Lung (tissue), 12 donors: ENCODE results near the gene PLD5. TPM values are rescaled to one million over a fixed set of nuclear protein-coding genes. Genes with fewer than 3 reads are reported as not detected.
"Not testable (repeated sequence)": the region's sequence is repeated elsewhere in the genome, so short reads cannot be mapped to it uniquely, and the experiment has no call there.

Experiments
- ATAC-seq: fragments of 200-7000 bp; cut with Tn5 transposase; one replicate; pipeline ENCODE4 v1.9.1; 2020; ENCODE audit warnings: moderate number of reproducible peaks; ENCODE audit not compliant: insufficient read depth, low FRiP score
- DNase-seq, 3 donors: peaks; one replicate each; pipeline ENCODE4 v3.0.0-alpha.2; 2013 to 2017
- H3K27ac ChIP-seq, 2 donors: one replicate each; pipeline ENCODE4 v1.5.1; 2013; ENCODE audit warnings: mild to moderate bottlenecking in 2 of 2, moderate library complexity in 2 of 2, control low read depth in 1 of 2, inconsistent platforms in 1 of 2, low read depth in 1 of 2, low read length in 1 of 2
- H3K27me3 ChIP-seq, 3 donors: one replicate each; pipeline ENCODE4 v1.5.1; 2013; ENCODE audit warnings: low read length in 2 of 3; ENCODE audit not compliant: control insufficient read depth in 3 of 3, insufficient read depth in 3 of 3
- H3K36me3 ChIP-seq, 4 donors: one replicate each; pipeline ENCODE4 v1.5.1; 2013; ENCODE audit warnings: low read length in 4 of 4, mild to moderate bottlenecking in 1 of 4, moderate library complexity in 1 of 4; ENCODE audit not compliant: control insufficient read depth in 4 of 4, insufficient read depth in 4 of 4
- H3K4me1 ChIP-seq, 5 donors: one replicate each; pipeline ENCODE4 v1.5.1; 2013; ENCODE audit warnings: low read length in 5 of 5, mild to moderate bottlenecking in 2 of 5, moderate library complexity in 1 of 5; ENCODE audit not compliant: control insufficient read depth in 5 of 5, insufficient read depth in 5 of 5
- H3K4me3 ChIP-seq: one replicate; pipeline ENCODE4 v1.5.1; 2013; ENCODE audit warnings: mild to moderate bottlenecking, control low read depth, moderate library complexity
- H3K9ac ChIP-seq, 2 donors: one replicate each; pipeline ENCODE4 v1.5.1; 2013; ENCODE audit warnings: low read length in 2 of 2, control low read depth in 1 of 2; ENCODE audit not compliant: insufficient read depth in 1 of 2
- H3K9me3 ChIP-seq, 4 donors: one replicate each; pipeline ENCODE4 v1.5.1; 2013; ENCODE audit warnings: low read length in 3 of 4, mild to moderate bottlenecking in 1 of 4, moderate library complexity in 1 of 4; ENCODE audit not compliant: control insufficient read depth in 4 of 4, insufficient read depth in 3 of 4
- CTCF ChIP-seq: IDR thresholded peaks from 2 replicates; pipeline ENCODE4 v1.5.1; 2012; ENCODE audit warnings: mild to moderate bottlenecking; ENCODE audit errors: control extremely low read depth, extremely low read depth
- WGBS, 2 donors: extraction: QIAGEN DNeasy Blood & Tissue Kit; methylation state at CpG; one replicate each; pipeline ENCODE4 v1.1.7; 2013; 5-methylcytosine and 5-hydroxymethylcytosine counted together
- polyA plus RNA-seq, 2 donors: library from polyadenylated mRNA; stranded (reverse); fragments of 200-250 nt; gene quantifications; one replicate each; pipeline ENCODE4 v1.2.1, GENCODE V29; 2013
- total RNA-seq, 2 donors: library from RNA; depleted of rRNA in 1 of 2; stranded (reverse); fragments of >200 nt in 1 of 2; gene quantifications; one replicate each; pipeline ENCODE4 v1.2.1, GENCODE V29; 2014 to 2021
- donor health status: control.
- donor health status: control.
- donor health status: Bipolar disorder and iron deficiency.
- donor health status: healthy.
- donor health status: DM: yes; HTN: yes; CAD: no.

PLD5 gene
- total and polyA plus RNA-seq, 4 donors, result 0.09 to 0.43 (median 0.28) TPM

GRCh38 chr1:242228991-242229390, 295.5 kb downstream of the PLD5 start:
- no peak overlapping the region for H3K27ac ChIP-seq

GRCh38 chr1:242225767-242226573, 298.5 kb downstream of the PLD5 start:
- no peaks in the 10 kb centered on the region for H3K36me3 ChIP-seq
- no peak for TF ChIP-seq CTCF
- no peak overlapping the region for H3K9ac ChIP-seq
- H3K4me1 ChIP-seq, result no peaks in the 10 kb centered on the region
- no peak overlapping the region for H3K27ac ChIP-seq
- WGBS, 2 donors, result 90 to 92% methylated on average over 9 of the region's 9 CpGs
- no peaks in the 10 kb centered on the region for H3K27me3 ChIP-seq
- ATAC-seq (no peak), DNase-seq (peak in 2 of 3 donors; percentile 26 to 31)
- H3K4me3 ChIP-seq, result no peak overlapping the region
- H3K9me3 ChIP-seq, result no peaks in the 10 kb centered on the region

More at GRCh38 chr1:242228991-242229390, 295.5 kb downstream of the PLD5 start:
- Histone ChIP-seq H3K36me3 (no peaks in the 10 kb centered on the region), H3K9me3 (no peaks in the 10 kb centered on the region), H3K4me3 (no peak overlapping the region), H3K9ac (no peak overlapping the region), H3K4me1 (no peaks in the 10 kb centered on the region), H3K27me3 (no peaks in the 10 kb centered on the region)
- no peak for TF ChIP-seq CTCF
- DNase-seq (no peak), ATAC-seq (no peak)
- WGBS, 2 donors, result 86 to 89% methylated on average over 3 of the region's 3 CpGs

DNA sequence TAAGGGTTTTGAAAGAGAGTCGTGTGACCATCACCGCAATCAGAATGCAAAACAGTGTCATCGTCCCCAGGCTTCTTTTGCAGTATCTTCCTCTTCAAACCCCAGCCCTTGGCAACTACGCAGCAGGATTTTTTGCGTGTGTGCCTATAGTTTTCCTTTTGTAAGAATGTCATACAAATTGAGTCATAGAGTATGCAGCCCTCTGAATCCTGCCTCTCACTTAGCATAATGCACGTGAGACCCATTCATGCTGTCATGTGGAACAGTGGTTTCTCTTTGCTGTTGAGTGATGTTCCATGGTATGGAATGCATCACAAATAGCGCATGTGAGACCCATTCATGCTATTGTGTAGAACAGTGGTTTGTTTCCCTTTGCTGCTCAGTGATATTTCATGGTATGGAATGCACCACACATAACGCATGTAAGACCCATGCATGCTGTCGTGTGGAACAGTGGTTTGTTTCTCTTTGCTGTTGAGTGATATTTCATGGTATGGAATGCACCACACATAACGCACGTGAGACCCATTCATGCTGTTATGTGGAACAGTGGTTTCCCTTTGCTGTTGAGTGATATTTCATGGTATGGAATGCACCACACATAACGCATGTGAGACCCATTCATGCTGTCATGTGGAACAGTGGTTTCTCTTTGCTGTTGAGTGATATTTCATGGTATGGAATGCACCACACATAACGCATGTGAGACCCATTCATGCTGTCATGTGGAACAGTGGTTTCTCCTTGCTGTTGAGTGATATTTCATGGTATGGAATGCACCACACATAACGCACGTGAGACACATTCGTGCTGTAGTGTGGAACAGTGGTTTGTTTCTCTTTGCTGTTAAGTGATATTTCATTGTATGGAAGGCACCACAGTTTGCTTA, 299.4 kb downstream of the PLD5 start:
- 87 to 89% methylated on average over 16 of the region's 16 CpGs for WGBS, 2 donors
- ATAC-seq, result not testable (repeated sequence)

DNA sequence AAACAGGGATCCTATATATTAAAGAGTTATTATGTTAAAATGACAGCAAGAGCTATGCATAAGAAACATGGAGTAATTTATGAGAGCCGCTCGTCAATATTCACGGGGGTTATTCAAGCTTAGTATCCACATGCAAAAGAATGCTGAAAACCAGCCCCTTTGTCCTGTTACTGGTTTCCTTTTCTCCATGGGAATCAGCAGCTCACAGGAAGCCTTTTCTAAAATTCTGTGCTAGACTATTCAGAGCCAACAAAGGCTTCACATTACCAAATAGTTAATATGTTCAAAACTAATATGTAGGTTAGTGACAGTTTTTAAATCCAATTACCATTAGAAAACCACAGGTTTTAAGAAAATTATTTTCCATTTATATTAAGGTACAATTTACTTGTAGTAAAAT, 300.0 kb downstream of the PLD5 start:
- Histone ChIP-seq H3K36me3 (no peaks in the 10 kb centered on the region), H3K4me1 (no peaks in the 10 kb centered on the region), H3K9ac (no peak overlapping the region), H3K4me3 (no peak overlapping the region), H3K27me3 (no peaks in the 10 kb centered on the region), H3K27ac (no peak overlapping the region), H3K9me3 (no peaks in the 10 kb centered on the region)
- DNase-seq, result no peak
- no peak for ATAC-seq
- WGBS, 2 donors, result 71 to 79% methylated on average over 3 of the region's 3 CpGs
- no peak for TF ChIP-seq CTCF

More for the DNA sequence above, 299.4 kb downstream of the PLD5 start:
- not testable (repeated sequence) for H3K36me3 ChIP-seq, DNase-seq, H3K27me3 ChIP-seq, H3K4me3 ChIP-seq, H3K9me3 ChIP-seq, H3K9ac ChIP-seq, H3K27ac ChIP-seq, H3K4me1 ChIP-seq
